Cardiac fibroblast (primary cell): ENCODE results near the gene LSAMP.
"Not testable (repeated sequence)": the region's sequence is repeated elsewhere in the genome, so short reads cannot be mapped to it uniquely, and the experiment has no call there.

ENCODE experiments used
- DNase-seq, 2 donors: peaks; one replicate each; pipeline versions ENCODE4 v3.0.0 to v3.0.0-alpha.2; 2010; ENCODE audit warnings: low read depth in 2 of 2
- H3K4me3 ChIP-seq, 2 donors: replicated peaks in 1 of 2; 1 replicate in 1 of 2; 2 replicates in 1 of 2; pipeline ENCODE4 v1.5.1; 2011; ENCODE audit warnings: low read depth in 2 of 2, low read length in 2 of 2, mild to moderate bottlenecking in 2 of 2, moderate library complexity in 1 of 2
- CTCF ChIP-seq: IDR thresholded peaks from one replicate; pipeline ENCODE4 v1.5.1; 2011; ENCODE audit warnings: low read depth, mild to moderate bottlenecking, low read length, inconsistent platforms

LSAMP gene

GRCh38 chr3:116084999-116085791 is 360.1 kb downstream of the LSAMP start:
- H3K4me3 ChIP-seq: no peak overlapping the region
- TF ChIP-seq CTCF: no peak
- no peak for DNase-seq

DNA sequence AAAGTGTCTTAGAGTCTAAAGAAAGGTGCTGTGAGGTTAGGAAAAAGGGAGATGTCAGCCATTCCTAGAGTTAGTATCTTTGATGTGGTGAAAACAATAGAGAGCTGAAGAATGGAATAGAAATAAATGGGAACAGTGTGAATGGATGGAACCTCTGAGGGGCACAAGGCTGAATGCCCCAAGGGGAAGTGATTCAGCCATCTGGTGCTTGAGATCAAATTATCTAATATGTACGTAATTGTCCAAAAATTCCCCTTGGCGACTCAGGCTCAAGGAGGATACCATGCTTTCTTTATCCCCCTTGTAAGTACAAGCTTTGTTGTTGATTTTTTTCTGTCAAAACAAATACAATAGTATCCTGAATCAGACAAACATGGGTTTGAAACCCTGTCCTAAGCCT is 361.6 kb downstream of the LSAMP start:
- DNase-seq: peak in 1 of 2 donors; percentile 52
- TF ChIP-seq CTCF: no peak
- H3K4me3 ChIP-seq: no peak overlapping the region

- TF ChIP-seq CTCF: no peak
- H3K4me3 ChIP-seq: no peak overlapping the region
- no peak for DNase-seq
Observed at GRCh38 chr3:116078561-116078960, 366.7 kb downstream of the LSAMP start.

DNA sequence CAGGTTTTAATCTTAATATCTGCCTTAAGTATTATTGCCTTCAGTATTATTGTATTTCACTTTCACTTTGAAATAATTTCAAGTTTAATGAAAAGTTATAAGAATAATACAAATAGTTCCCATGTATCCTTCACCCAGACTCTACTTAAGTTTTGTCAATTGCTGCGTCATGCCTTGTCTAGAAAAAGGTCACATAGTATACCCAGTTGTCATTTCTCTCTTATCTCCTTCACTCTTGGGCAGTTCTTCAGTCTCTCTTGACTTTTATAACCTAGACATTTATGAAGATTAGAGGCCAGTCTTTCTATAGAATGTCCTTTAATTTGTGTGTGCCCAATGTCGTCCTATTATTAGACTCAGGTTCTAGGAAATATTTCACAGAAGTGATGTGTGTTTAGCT is 367.7 kb downstream of the LSAMP start:
- TF ChIP-seq CTCF: no peak
- no peak overlapping the region for H3K4me3 ChIP-seq
- DNase-seq: no peak

DNA sequence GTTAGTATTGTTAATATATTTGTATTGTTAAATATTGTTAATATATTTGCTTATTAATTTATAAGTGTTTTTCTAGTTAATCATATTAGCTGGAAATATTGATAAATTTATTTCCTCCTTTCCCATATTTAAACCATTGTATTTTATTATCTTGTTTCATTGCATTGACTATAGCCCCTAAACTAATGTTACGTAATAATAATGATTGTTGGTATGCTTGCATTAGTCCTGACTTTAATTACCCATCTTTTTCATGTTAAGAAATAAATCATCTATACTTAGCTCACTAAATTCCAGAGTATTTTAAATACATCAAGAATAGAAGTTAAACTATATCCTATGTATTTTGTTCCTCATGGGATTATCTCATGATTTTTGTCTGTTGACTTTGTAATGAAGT is 368.2 kb downstream of the LSAMP start:
- TF ChIP-seq CTCF: no peak
- H3K4me3 ChIP-seq: no peak overlapping the region
- DNase-seq: no peak

GRCh38 chr3:116070516-116071278 is 374.6 kb downstream of the LSAMP start:
- H3K4me3 ChIP-seq, DNase-seq: not testable (repeated sequence)

GRCh38 chr3:116070061-116070460 is 375.2 kb downstream of the LSAMP start:
- H3K4me3 ChIP-seq: no peak overlapping the region
- no peak for TF ChIP-seq CTCF
- no peak for DNase-seq
